Measurements from ENCODE around the gene PANX1. TPM values are rescaled to one million over a fixed set of nuclear protein-coding genes. Genes with fewer than 3 reads are reported as not detected.

Gene PANX1
- total RNA-seq, 2 experiments from 2014 or later: 11.3 to 16.5 TPM

DNA sequence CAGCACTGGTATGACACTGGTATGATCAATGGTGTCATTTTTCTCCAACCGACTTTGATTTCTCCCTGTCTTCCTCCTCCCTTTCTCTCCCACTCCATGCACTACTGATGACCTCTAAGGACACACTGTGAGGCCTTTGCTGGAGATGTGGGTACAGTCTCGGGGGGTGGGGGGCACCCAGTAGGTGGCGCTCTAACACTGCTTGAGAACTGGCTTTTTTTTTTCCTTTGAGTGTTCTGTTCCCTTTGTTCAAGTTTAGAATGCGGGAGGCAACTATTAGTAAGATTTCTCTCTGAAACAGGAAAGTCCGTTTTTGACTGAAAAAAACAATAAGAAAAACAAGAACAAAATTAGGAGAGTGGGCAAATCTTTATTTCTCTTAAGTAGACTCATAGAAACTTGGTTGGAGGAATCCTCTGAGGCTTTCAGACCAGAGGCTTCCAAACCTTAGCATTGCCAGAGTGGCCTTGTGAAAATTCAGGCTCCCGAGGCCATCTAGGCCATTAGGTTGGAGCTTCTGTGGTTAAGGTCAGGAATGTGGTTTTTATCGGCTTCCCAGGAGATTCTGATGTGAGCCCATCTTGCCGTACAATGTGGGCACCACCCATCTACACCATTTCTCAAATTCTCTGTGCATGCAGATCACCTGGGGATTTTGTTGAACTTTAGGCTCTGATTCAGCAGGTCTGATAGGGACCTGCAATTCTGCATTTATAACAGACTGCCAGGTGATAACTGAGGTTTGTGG is 43.2 kb downstream of the PANX1 start:
- intact Hi-C loops (cut with micrococcal nuclease; ENCODE audit: unreplicated experiment): no loop called here
- ChIA-PET CTCF (ENCODE audit: unreplicated experiment) (interaction anchor here (0.5 kb wide), 1 partner anchor 636 kb away, joined by 3 read pairs; no protein-coding TSS in a partner anchor), POLR2A (interaction anchor here (0.8 to 1.3 kb wide), 3 partner anchors 13 to 388 kb away, joined by 3 to 4 read pairs (median 3); partner anchors contain the start of genes MED17 and PANX1)

DNA sequence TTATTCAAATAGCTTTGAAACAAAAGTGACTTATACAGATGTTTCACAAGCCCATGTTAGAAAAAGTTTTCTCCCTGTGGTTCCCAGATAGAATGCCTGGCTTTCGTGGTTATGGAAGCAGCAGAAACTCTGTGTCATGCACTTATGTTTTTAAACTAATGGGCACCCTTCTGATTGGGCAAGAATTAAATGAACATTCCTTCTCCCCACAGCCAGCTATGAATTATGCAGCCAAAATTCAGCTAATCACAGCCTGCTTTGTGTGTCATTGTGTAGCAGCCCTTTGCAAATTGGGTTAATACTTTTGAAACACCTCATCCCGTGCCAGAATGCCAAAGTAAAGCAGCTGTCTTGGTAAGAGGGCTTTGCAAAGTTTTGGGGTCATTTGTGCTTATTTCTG is 46.9 kb downstream of the PANX1 start:
- Histone ChIP-seq H3K4me3 (ENCODE audit: low read depth, low read length, poor library complexity, severe bottlenecking) (no peak overlapping the region), H2AFZ (ENCODE audit: low read length) (no peak overlapping the region), H3K9me3 (ENCODE audit: low read length) (no peaks in the 10 kb centered on the region), H3K36me3 (ENCODE audit: insufficient read depth, low read length) (0 out of 2 replicates have a peak, but pooled peaks cover 12% of the 10 kb centered on the region), H3K4me2 (ENCODE audit: low read length) (no peak overlapping the region), H3K4me1 (ENCODE audit: insufficient read depth, low read length, poor library complexity, severe bottlenecking) (no peaks in the 10 kb centered on the region), H4K20me1 (ENCODE audit: insufficient read depth, low read length) (peaks cover 5% of the 10 kb centered on the region; the same call in 1 of the 2 replicates), H3K9me2 (ENCODE audit: insufficient read depth, low read length) (no peaks in the 10 kb centered on the region), H3K27ac (ENCODE audit: low read depth, low read length, poor library complexity, severe bottlenecking) (no peak overlapping the region), H3K79me2 (ENCODE audit: insufficient read depth, low read depth, low read length) (no peaks in the 10 kb centered on the region)
- CTCF ChIA-PET (ENCODE audit: unreplicated experiment): no interaction called here
- TF ChIP-seq, protein P1, sequence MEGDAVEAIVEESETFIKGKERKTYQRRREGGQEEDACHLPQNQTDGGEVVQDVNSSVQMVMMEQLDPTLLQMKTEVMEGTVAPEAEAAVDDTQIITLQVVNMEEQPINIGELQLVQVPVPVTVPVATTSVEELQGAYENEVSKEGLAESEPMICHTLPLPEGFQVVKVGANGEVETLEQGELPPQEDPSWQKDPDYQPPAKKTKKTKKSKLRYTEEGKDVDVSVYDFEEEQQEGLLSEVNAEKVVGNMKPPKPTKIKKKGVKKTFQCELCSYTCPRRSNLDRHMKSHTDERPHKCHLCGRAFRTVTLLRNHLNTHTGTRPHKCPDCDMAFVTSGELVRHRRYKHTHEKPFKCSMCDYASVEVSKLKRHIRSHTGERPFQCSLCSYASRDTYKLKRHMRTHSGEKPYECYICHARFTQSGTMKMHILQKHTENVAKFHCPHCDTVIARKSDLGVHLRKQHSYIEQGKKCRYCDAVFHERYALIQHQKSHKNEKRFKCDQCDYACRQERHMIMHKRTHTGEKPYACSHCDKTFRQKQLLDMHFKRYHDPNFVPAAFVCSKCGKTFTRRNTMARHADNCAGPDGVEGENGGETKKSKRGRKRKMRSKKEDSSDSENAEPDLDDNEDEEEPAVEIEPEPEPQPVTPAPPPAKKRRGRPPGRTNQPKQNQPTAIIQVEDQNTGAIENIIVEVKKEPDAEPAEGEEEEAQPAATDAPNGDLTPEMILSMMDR (conservative IDR thresholded peaks at IDR 0.05; ENCODE audit: low read length): no peak
- no peak for TF ChIP-seq EZH2phosphoT487 (IDR thresholded peaks at IDR 0.05; ENCODE audit: borderline replicate concordance, low read depth, low read length)
- DNase-seq (ENCODE audit: low spot score): no peak
- BruUV-seq (replicated peaks): no TSS peak
- intact Hi-C loops (cut with micrococcal nuclease; ENCODE audit: unreplicated experiment): no loop called here
- POLR2A ChIA-PET: interaction anchor here (0.5 to 1.9 kb wide), 4 partner anchors 8 to 971 kb away, joined by 3 to 7 read pairs (median 3); no protein-coding TSS in a partner anchor

More for the DNA sequence above, 43.2 kb downstream of the PANX1 start:
- TF ChIP-seq, protein P1 (conservative IDR thresholded peaks at IDR 0.05; ENCODE audit: low read length): peak; percentile 96
- no peak for TF ChIP-seq EZH2phosphoT487 (IDR thresholded peaks at IDR 0.05; ENCODE audit: borderline replicate concordance, low read depth, low read length)
- Histone ChIP-seq H3K9me2 (ENCODE audit: insufficient read depth, low read length) (no peaks in the 10 kb centered on the region), H3K36me3 (ENCODE audit: insufficient read depth, low read length) (no peaks in the 10 kb centered on the region), H3K79me2 (ENCODE audit: insufficient read depth, low read depth, low read length) (no peaks in the 10 kb centered on the region), H3K4me2 (ENCODE audit: low read length) (no peak overlapping the region), H3K4me3 (ENCODE audit: low read depth, low read length, poor library complexity, severe bottlenecking) (no peak overlapping the region), H3K4me1 (ENCODE audit: insufficient read depth, low read length, poor library complexity, severe bottlenecking) (no peaks in the 10 kb centered on the region), H3K27ac (ENCODE audit: low read depth, low read length, poor library complexity, severe bottlenecking) (no peak overlapping the region), H2AFZ (ENCODE audit: low read length) (no peak overlapping the region), H4K20me1 (ENCODE audit: insufficient read depth, low read length) (peaks cover 5% of the 10 kb centered on the region; the same call in 1 of the 2 replicates), H3K9me3 (ENCODE audit: low read length) (no peaks in the 10 kb centered on the region)
- peak; percentile 39 for DNase-seq (ENCODE audit: low spot score)
- no TSS peak for BruUV-seq (replicated peaks)

DNA sequence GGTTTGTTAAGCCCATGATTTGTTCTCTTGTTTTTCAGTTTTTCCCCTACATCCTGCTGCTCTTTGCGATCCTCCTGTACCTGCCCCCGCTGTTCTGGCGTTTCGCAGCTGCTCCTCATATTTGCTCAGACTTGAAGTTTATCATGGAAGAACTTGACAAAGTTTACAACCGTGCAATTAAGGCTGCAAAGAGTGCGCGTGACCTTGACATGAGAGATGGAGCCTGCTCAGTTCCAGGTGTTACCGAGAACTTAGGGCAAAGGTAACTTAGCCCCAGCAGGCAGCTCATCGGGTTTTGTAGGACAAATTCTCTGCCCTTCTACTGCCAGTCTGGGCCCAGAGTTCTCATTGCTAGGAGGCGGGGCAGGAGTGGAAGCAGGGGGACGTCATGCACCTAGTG is 49.7 kb downstream of the PANX1 start:
- Histone ChIP-seq H3K79me2 (ENCODE audit: insufficient read depth, low read depth, low read length) (no peaks in the 10 kb centered on the region), H3K4me3 (ENCODE audit: low read depth, low read length, poor library complexity, severe bottlenecking) (no peak overlapping the region), H3K27ac (ENCODE audit: low read depth, low read length, poor library complexity, severe bottlenecking) (no peak overlapping the region), H3K36me3 (ENCODE audit: insufficient read depth, low read length) (peaks cover 25% of the 10 kb centered on the region; the same call in 1 of the 2 replicates), H2AFZ (ENCODE audit: low read length) (no peak overlapping the region), H4K20me1 (ENCODE audit: insufficient read depth, low read length) (no peaks in the 10 kb centered on the region), H3K4me2 (ENCODE audit: low read length) (no peak overlapping the region), H3K9me2 (ENCODE audit: insufficient read depth, low read length) (no peaks in the 10 kb centered on the region), H3K9me3 (ENCODE audit: low read length) (no peaks in the 10 kb centered on the region), H3K4me1 (ENCODE audit: insufficient read depth, low read length, poor library complexity, severe bottlenecking) (no peaks in the 10 kb centered on the region)
- no peak for DNase-seq (ENCODE audit: low spot score)
- intact Hi-C loops (cut with micrococcal nuclease; ENCODE audit: unreplicated experiment): no loop called here
- CTCF ChIA-PET (ENCODE audit: unreplicated experiment): no interaction called here
- BruUV-seq (replicated peaks): no TSS peak
- no peak for TF ChIP-seq EZH2phosphoT487 (IDR thresholded peaks at IDR 0.05; ENCODE audit: borderline replicate concordance, low read depth, low read length)
- TF ChIP-seq, protein P1 (conservative IDR thresholded peaks at IDR 0.05; ENCODE audit: low read length): no peak
- POLR2A ChIA-PET: no interaction called here
